ENCODE measurements around the gene MYL12B. TPM values are rescaled to one million over a fixed set of nuclear protein-coding genes. Genes with fewer than 3 reads are reported as not detected.

MYL12B gene
- total and polyA plus RNA-seq, 2 donors (not counting 3 experiments of a cell fraction or from before 2014, with no cell fraction given) = 634 to 724 TPM

DNA sequence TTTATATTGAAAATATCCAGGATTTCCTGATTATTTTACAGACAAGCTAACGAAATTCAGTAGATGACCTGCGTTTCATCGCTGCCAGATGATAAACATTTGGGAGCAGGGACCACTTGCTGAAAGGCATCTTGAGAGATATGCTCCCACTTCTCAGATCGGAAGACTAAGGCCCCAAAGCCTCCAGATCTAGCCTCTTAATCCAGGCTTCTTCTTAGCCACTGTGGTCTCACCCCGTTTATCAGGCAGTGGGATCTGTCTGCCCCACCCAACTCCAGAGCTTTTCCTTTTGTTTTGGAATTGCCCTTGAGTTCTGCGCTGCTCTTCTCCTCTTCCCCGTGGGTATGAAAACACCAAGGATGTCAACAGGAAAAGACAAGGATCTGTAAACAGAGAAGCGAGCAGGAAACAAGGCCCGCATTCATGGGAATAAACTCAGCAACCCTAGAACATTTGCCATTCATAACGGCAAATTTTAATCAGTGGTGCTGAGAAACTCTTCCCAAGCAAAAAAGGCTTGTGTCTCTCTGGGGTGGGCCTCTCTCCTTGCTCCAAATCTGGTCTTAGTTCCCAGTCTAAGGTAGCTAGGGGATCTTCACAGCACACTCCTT is 21.4 kb downstream of the MYL12B start:
- Histone ChIP-seq H3K4me2 (ENCODE audit: insufficient read depth, low read length) (peak overlapping the region; percentile 85), H3K9ac (replicated peaks; ENCODE audit: extremely low read depth, insufficient read depth, low read length) (peak overlapping the region; percentile 80), H3K27ac (ENCODE audit: insufficient read depth, low read depth, low read length) (peak overlapping the region; percentile 84), H3K79me2 (ENCODE audit: control insufficient read depth, insufficient read depth, low read length) (no peaks in the 10 kb centered on the region), H3K36me3 (ENCODE audit: control insufficient read depth in 2 of 2, extremely low read depth in 1 of 2, insufficient read depth in 2 of 2, low read length in 2 of 2) (peaks cover 0 to 2% of the 10 kb centered on the region in 2 experiments), H4K20me1 (replicated peaks; ENCODE audit: control insufficient read depth, extremely low read depth, insufficient read depth, low read length) (no peaks in the 10 kb centered on the region), H2AFZ (ENCODE audit: low read depth, low read length) (peak overlapping the region; percentile 26), H3K4me1 (ENCODE audit: control insufficient read depth, extremely low read depth, insufficient read depth, low read length) (peaks cover 32% of the 10 kb centered on the region), H3K9me3 (replicated peaks; ENCODE audit: control insufficient read depth, insufficient read depth, low read length) (no peaks in the 10 kb centered on the region), H3K27me3 (ENCODE audit: control insufficient read depth in 2 of 2, insufficient read depth in 2 of 2, low read length in 2 of 2) (no peaks in the 10 kb centered on the region), H3K4me3 (replicated peaks in 1 of 3; ENCODE audit: insufficient read depth in 1 of 3, low read depth in 1 of 3, low read length in 3 of 3) (peak overlapping the region in 1 of 3 experiments; percentile 57), H3K9me1 (replicated peaks; ENCODE audit: control insufficient read depth, extremely low read depth, insufficient read depth, low read length) (no peaks in the 10 kb centered on the region)
- dilution Hi-C loops (cut with MboI; ENCODE audit: extremely low pct_ligation_motif_present, low sequenced_read_pairs) = no loop called here
- FAIRE-seq (no peak), DNase-seq (ENCODE audit: low read depth, low spot score) (no peak)
- CTCF ChIA-PET = interaction anchor here (0.5 to 6.5 kb wide), 16 partner anchors 14 to 712 kb away, joined by 3 to 87 read pairs (median 6); no protein-coding TSS in a partner anchor
- TF ChIP-seq JUN (IDR thresholded peaks at IDR 0.05; ENCODE audit: borderline replicate concordance, insufficient read depth, insufficient read length, low read depth) (no peak), FOS (IDR thresholded peaks at IDR 0.05; ENCODE audit: borderline replicate concordance, insufficient read depth, low read length) (no peak)
- TF ChIP-seq, protein P1, sequence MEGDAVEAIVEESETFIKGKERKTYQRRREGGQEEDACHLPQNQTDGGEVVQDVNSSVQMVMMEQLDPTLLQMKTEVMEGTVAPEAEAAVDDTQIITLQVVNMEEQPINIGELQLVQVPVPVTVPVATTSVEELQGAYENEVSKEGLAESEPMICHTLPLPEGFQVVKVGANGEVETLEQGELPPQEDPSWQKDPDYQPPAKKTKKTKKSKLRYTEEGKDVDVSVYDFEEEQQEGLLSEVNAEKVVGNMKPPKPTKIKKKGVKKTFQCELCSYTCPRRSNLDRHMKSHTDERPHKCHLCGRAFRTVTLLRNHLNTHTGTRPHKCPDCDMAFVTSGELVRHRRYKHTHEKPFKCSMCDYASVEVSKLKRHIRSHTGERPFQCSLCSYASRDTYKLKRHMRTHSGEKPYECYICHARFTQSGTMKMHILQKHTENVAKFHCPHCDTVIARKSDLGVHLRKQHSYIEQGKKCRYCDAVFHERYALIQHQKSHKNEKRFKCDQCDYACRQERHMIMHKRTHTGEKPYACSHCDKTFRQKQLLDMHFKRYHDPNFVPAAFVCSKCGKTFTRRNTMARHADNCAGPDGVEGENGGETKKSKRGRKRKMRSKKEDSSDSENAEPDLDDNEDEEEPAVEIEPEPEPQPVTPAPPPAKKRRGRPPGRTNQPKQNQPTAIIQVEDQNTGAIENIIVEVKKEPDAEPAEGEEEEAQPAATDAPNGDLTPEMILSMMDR (IDR thresholded peaks at IDR 0.05; ENCODE audit: extremely low read depth in 1 of 2, insufficient read depth in 1 of 2, low read depth in 1 of 2, low read length in 2 of 2) = no peak
- no TSS peak for BruUV-seq (replicated peaks)
- intact Hi-C loops (cut with micrococcal nuclease) = loop anchor here (2.0 kb wide), 1 partner anchor 37 kb away; no protein-coding TSS in a partner anchor
- POLR2A ChIA-PET = interaction anchor here (1.0 kb wide), 1 partner anchor 383 kb away, joined by 3 read pairs; no protein-coding TSS in a partner anchor

GRCh38 chr18:3283908-3284307 is 22.0 kb downstream of the MYL12B start:
- Histone ChIP-seq H2AFZ (ENCODE audit: low read depth, low read length) (no peak overlapping the region), H3K27ac (ENCODE audit: insufficient read depth, low read depth, low read length) (no peak overlapping the region), H3K27me3 (ENCODE audit: control insufficient read depth in 2 of 2, insufficient read depth in 2 of 2, low read length in 2 of 2) (no peaks in the 10 kb centered on the region), H3K9me1 (replicated peaks; ENCODE audit: control insufficient read depth, extremely low read depth, insufficient read depth, low read length) (no peaks in the 10 kb centered on the region), H3K4me3 (replicated peaks in 1 of 3; ENCODE audit: insufficient read depth in 1 of 3, low read depth in 1 of 3, low read length in 3 of 3) (no peak overlapping the region), H3K9ac (replicated peaks; ENCODE audit: extremely low read depth, insufficient read depth, low read length) (no peak overlapping the region), H3K4me1 (ENCODE audit: control insufficient read depth, extremely low read depth, insufficient read depth, low read length) (peaks cover 32% of the 10 kb centered on the region), H3K9me3 (replicated peaks; ENCODE audit: control insufficient read depth, insufficient read depth, low read length) (no peaks in the 10 kb centered on the region), H3K79me2 (ENCODE audit: control insufficient read depth, insufficient read depth, low read length) (no peaks in the 10 kb centered on the region), H3K36me3 (ENCODE audit: control insufficient read depth in 2 of 2, extremely low read depth in 1 of 2, insufficient read depth in 2 of 2, low read length in 2 of 2) (no peaks in the 10 kb centered on the region), H4K20me1 (replicated peaks; ENCODE audit: control insufficient read depth, extremely low read depth, insufficient read depth, low read length) (no peaks in the 10 kb centered on the region), H3K4me2 (ENCODE audit: insufficient read depth, low read length) (no peak overlapping the region)
- no TSS peak for BruUV-seq (replicated peaks)
- peak; percentile 15 for FAIRE-seq
- ChIA-PET POLR2A (interaction anchor here (1.0 kb wide), 1 partner anchor 382 kb away, joined by 3 read pairs; no protein-coding TSS in a partner anchor), CTCF (interaction anchor here (0.8 to 6.5 kb wide), 10 partner anchors 13 to 711 kb away, joined by 3 to 87 read pairs (median 20); no protein-coding TSS in a partner anchor)
- TF ChIP-seq MAX (IDR thresholded peaks at IDR 0.05; ENCODE audit: insufficient read depth, insufficient read length) (no peak), POLR2AphosphoS5 (IDR thresholded peaks at IDR 0.05; ENCODE audit: insufficient read depth, low read depth, low read length) (no peak), POLR2A (IDR thresholded peaks at IDR 0.05; ENCODE audit: low read depth, low read length) (no peak), GATA2 (IDR thresholded peaks at IDR 0.05; ENCODE audit: insufficient read depth, insufficient read length, low read depth, low read length) (no peak), FOS (IDR thresholded peaks at IDR 0.05; ENCODE audit: borderline replicate concordance, insufficient read depth, low read length) (no peak), EZH2 (IDR thresholded peaks at IDR 0.05; ENCODE audit: borderline replicate concordance, low read depth, low read length, severe bottlenecking) (no peak), JUN (IDR thresholded peaks at IDR 0.05; ENCODE audit: borderline replicate concordance, insufficient read depth, insufficient read length, low read depth) (no peak), MYC (IDR thresholded peaks at IDR 0.05; ENCODE audit: low read depth, low read length) (no peak)
- TF ChIP-seq, protein P1 (IDR thresholded peaks at IDR 0.05; ENCODE audit: extremely low read depth in 1 of 2, insufficient read depth in 1 of 2, low read depth in 1 of 2, low read length in 2 of 2) = no peak
- intact Hi-C loops (cut with micrococcal nuclease) = loop anchor here (2.0 kb wide), 1 partner anchor 37 kb away; no protein-coding TSS in a partner anchor
- DNase-seq (ENCODE audit: low read depth, low spot score) = no peak
- dilution Hi-C loops (cut with MboI; ENCODE audit: extremely low pct_ligation_motif_present, low sequenced_read_pairs) = no loop called here

Measured in endothelial cell of umbilical vein (primary cell).